Liver (tissue), 9 donors: ENCODE data around the gene PVALEF. TPM values are rescaled to one million over a fixed set of nuclear protein-coding genes. Genes with fewer than 3 reads are reported as not detected.

Experiments
- DNase-seq: peaks from one replicate; pipeline ENCODE4 v3.0.0-alpha.2; 2017; ENCODE audit warnings: low spot score
- H3K27ac ChIP-seq, 2 donors: one replicate each; pipeline ENCODE4 v1.7.0; 2013; ENCODE audit warnings: inconsistent platforms in 2 of 2, low read length in 2 of 2, control low read depth in 1 of 2, low read depth in 1 of 2, mild to moderate bottlenecking in 1 of 2
- H3K27me3 ChIP-seq, 4 donors: one replicate each; pipeline versions ENCODE4 v1.6.1 to v1.7.0; 2013; ENCODE audit warnings: low read length in 3 of 4, inconsistent platforms in 1 of 4, mild to moderate bottlenecking in 1 of 4, moderate library complexity in 1 of 4; ENCODE audit not compliant: control insufficient read depth in 4 of 4, insufficient read depth in 4 of 4
- H3K36me3 ChIP-seq, 4 donors: one replicate each; pipeline versions ENCODE4 v1.6.1 to v1.7.0; 2013; ENCODE audit warnings: low read length in 3 of 4, mild to moderate bottlenecking in 3 of 4, low read depth in 1 of 4, moderate library complexity in 1 of 4; ENCODE audit not compliant: control insufficient read depth in 4 of 4, insufficient read depth in 3 of 4
- H3K4me1 ChIP-seq, 4 donors: one replicate each; pipeline versions ENCODE4 v1.6.1 to v1.7.0; 2013; ENCODE audit warnings: low read length in 3 of 4, mild to moderate bottlenecking in 3 of 4, moderate library complexity in 1 of 4; ENCODE audit not compliant: control insufficient read depth in 4 of 4, insufficient read depth in 4 of 4
- H3K4me3 ChIP-seq, 3 donors: one replicate each; pipeline versions ENCODE4 v1.6.1 to v1.7.0; 2013; ENCODE audit warnings: low read length in 3 of 3, control low read depth in 1 of 3, low read depth in 1 of 3, mild to moderate bottlenecking in 1 of 3
- H3K9ac ChIP-seq, 2 donors: one replicate each; pipeline ENCODE4 v1.7.0; 2013; ENCODE audit warnings: low read length in 2 of 2, mild to moderate bottlenecking in 2 of 2, moderate library complexity in 2 of 2, control low read depth in 1 of 2, low read depth in 1 of 2
- H3K9me3 ChIP-seq, 4 donors: one replicate each; pipeline versions ENCODE4 v1.6.1 to v1.7.0; 2013; ENCODE audit warnings: low read length in 3 of 4; ENCODE audit not compliant: control insufficient read depth in 4 of 4
- ATF3 ChIP-seq: IDR thresholded peaks from 2 replicates; pipeline ENCODE4 v1.6.1; 2016; ENCODE audit warnings: antibody characterized with exemption
- CTCF ChIP-seq: fragments of 150-350 bp; IDR thresholded peaks from 2 replicates; pipeline ENCODE4 v1.5.1; 2017; ENCODE audit warnings: improper control_type of control experiment, low read depth, low read length; ENCODE audit not compliant: missing input control
- EGR1 ChIP-seq, 2 donors: IDR thresholded peaks; 2 replicates each; pipeline ENCODE4 v1.6.1; 2016 to 2018; ENCODE audit warnings: antibody characterized with exemption in 2 of 2, low read depth in 2 of 2
- FOXA1 ChIP-seq: IDR thresholded peaks from 2 replicates; pipeline ENCODE4 v1.6.1; 2016; ENCODE audit warnings: antibody characterized with exemption
- FOXA2 ChIP-seq: IDR thresholded peaks from 2 replicates; pipeline ENCODE4 v1.6.1; 2016; ENCODE audit warnings: antibody characterized with exemption
- GABPA ChIP-seq, 2 donors: IDR thresholded peaks in 1 of 2; conservative IDR thresholded peaks in 1 of 2; 2 replicates each; pipeline ENCODE4 v1.6.1; 2016; ENCODE audit warnings: antibody characterized with exemption in 2 of 2, mild to moderate bottlenecking in 1 of 2, moderate library complexity in 1 of 2
- HNF4G ChIP-seq: IDR thresholded peaks from 2 replicates; pipeline ENCODE4 v1.6.1; 2016; ENCODE audit warnings: antibody characterized with exemption
- JUND ChIP-seq, 2 donors: IDR thresholded peaks; 2 replicates each; pipeline ENCODE4 v1.6.1; 2016; ENCODE audit warnings: antibody characterized with exemption in 2 of 2
- NR2F2 ChIP-seq: IDR thresholded peaks from 2 replicates; pipeline ENCODE4 v1.6.1; 2016; ENCODE audit warnings: antibody characterized with exemption
- RAD21 ChIP-seq, 2 donors: IDR thresholded peaks; 2 replicates each; pipeline ENCODE4 v1.6.1; 2016; ENCODE audit warnings: antibody characterized with exemption in 2 of 2, mild to moderate bottlenecking in 2 of 2
- REST ChIP-seq: IDR thresholded peaks from 2 replicates; pipeline ENCODE4 v1.6.1; 2016; ENCODE audit warnings: antibody characterized with exemption, mild to moderate bottlenecking
- SP1 ChIP-seq: IDR thresholded peaks from 2 replicates; pipeline ENCODE4 v1.6.1; 2018; ENCODE audit warnings: antibody characterized with exemption, mild to moderate bottlenecking
- TAF1 ChIP-seq: conservative IDR thresholded peaks from 2 replicates; pipeline ENCODE4 v1.6.1; 2016; ENCODE audit warnings: antibody characterized with exemption, mild to moderate bottlenecking
- ZBTB33 ChIP-seq: IDR thresholded peaks from 2 replicates; pipeline ENCODE4 v1.6.1; 2016; ENCODE audit warnings: antibody characterized with exemption
- WGBS: extraction: QIAGEN DNeasy Blood & Tissue Kit; methylation state at CpG from one replicate; pipeline ENCODE4 v1.1.7; 2013; 5-methylcytosine and 5-hydroxymethylcytosine counted together
- polyA plus RNA-seq, 2 donors: library from polyadenylated mRNA; stranded (reverse) in 1 of 2; unstranded in 1 of 2; fragments of 200-250 nt in 1 of 2; fragments of >200 nt in 1 of 2; fragmentation: Nextera tagmentation in 1 of 2; extraction: Ambion mirVana in 1 of 2; gene quantifications; one replicate each; pipeline versions ENCODE4 v1.2.1 to v1.2.3, GENCODE V29; 2013 to 2015
- total RNA-seq, 2 donors: library from RNA; depleted of rRNA; stranded (reverse); fragments of >200 nt; gene quantifications; one replicate each; pipeline ENCODE4 v1.2.3, GENCODE V29; 2014
- donor health status: healthy.
- donor health status: healthy.
- donor health status: healthy.
- donor health status: healthy.
- donor health status: healthy.

The PVALEF gene
- total and polyA plus RNA-seq, 4 donors = not detected

- TF ChIP-seq ZBTB33 (no peak), JUND (IDR thresholded peaks at IDR 0.05) (no peak)
Observed at GRCh38 chr17:81208651-81209050, 43.3 kb downstream of the PVALEF start (continued).

GRCh38 chr17:81209141-81209540, 43.8 kb downstream of the PVALEF start:
- DNase-seq = no peak
- Histone ChIP-seq H3K4me1 (no peaks in the 10 kb centered on the region), H3K36me3 (no peaks in the 10 kb centered on the region), H3K9me3 (no peaks in the 10 kb centered on the region), H3K4me3 (no peak overlapping the region), H3K27ac (no peak overlapping the region), H3K27me3 (no peaks in the 10 kb centered on the region), H3K9ac (no peak overlapping the region)
- TF ChIP-seq GABPA (IDR thresholded peaks at IDR 0.05 in 1 of 2, conservative IDR thresholded peaks at IDR 0.05 in 1 of 2) = no peak
- no peak for TF ChIP-seq EGR1 (IDR thresholded peaks at IDR 0.05; ENCODE audit: low read depth in 2 of 2)
- no peak for TF ChIP-seq SP1
- no peak for TF ChIP-seq FOXA1
- no peak for TF ChIP-seq JUND (IDR thresholded peaks at IDR 0.05)
- TF ChIP-seq ATF3 = no peak
- no peak for TF ChIP-seq TAF1
- TF ChIP-seq HNF4G = no peak
- no peak for TF ChIP-seq REST
- TF ChIP-seq FOXA2 = no peak
- TF ChIP-seq RAD21 (IDR thresholded peaks at IDR 0.05) = no peak
- 99% methylated on average over 16 of the region's 16 CpGs for WGBS

GRCh38 chr17:81210466-81210865, 45.2 kb downstream of the PVALEF start:
- Histone ChIP-seq H3K9me3 (no peaks in the 10 kb centered on the region), H3K36me3 (no peaks in the 10 kb centered on the region), H3K4me1 (no peaks in the 10 kb centered on the region), H3K27me3 (no peaks in the 10 kb centered on the region), H3K4me3 (no peak overlapping the region), H3K27ac (no peak overlapping the region), H3K9ac (no peak overlapping the region)
- no peak for DNase-seq
- WGBS = 70% methylated on average over 10 of the region's 10 CpGs
- TF ChIP-seq NR2F2 = no peak
- no peak for TF ChIP-seq GABPA (IDR thresholded peaks at IDR 0.05 in 1 of 2, conservative IDR thresholded peaks at IDR 0.05 in 1 of 2)
- no peak for TF ChIP-seq RAD21 (IDR thresholded peaks at IDR 0.05)
- TF ChIP-seq CTCF = no peak
- no peak for TF ChIP-seq ATF3
- no peak for TF ChIP-seq EGR1 (IDR thresholded peaks at IDR 0.05; ENCODE audit: low read depth in 2 of 2)
- no peak for TF ChIP-seq JUND (IDR thresholded peaks at IDR 0.05)
- TF ChIP-seq TAF1 = no peak
- no peak for TF ChIP-seq HNF4G
